Astrocyte of the spinal cord (primary cell): ENCODE measurements around the gene SMNDC1.
A peak's percentile ranks its signal among the peaks of the same experiment; 100 is the strongest.

Experiments used
- DNase-seq: peaks from one replicate; pipeline ENCODE4 v3.0.0; 2011; ENCODE audit warnings: low read depth, low spot score
- H3K4me3 ChIP-seq: 2 replicates; pipeline ENCODE4 v1.5.1; 2011; ENCODE audit warnings: low read depth, mild to moderate bottlenecking, low read length, moderate library complexity
- CTCF ChIP-seq: IDR thresholded peaks from 2 replicates; pipeline ENCODE4 v1.5.1; 2012; ENCODE audit warnings: low read depth, mild to moderate bottlenecking, low read length, inconsistent platforms
- in situ Hi-C: cut with HindIII; loops from 2 replicates; pipeline ENCODE4 v1.10.0; 2017; ENCODE audit warnings: low sequenced_read_pairs

The SMNDC1 gene

GRCh38 chr10:110269374-110270318 lies 35.1 kb downstream of the SMNDC1 start:
- in situ Hi-C loops = no loop called here
- no peak overlapping the region for H3K4me3 ChIP-seq
- TF ChIP-seq CTCF = no peak
- DNase-seq = peak; percentile 63

- no peak for TF ChIP-seq CTCF
- H3K4me3 ChIP-seq = no peak overlapping the region
- DNase-seq = no peak
- in situ Hi-C loops = no loop called here
Measured at GRCh38 chr10:110268971-110269370, 35.7 kb downstream of the SMNDC1 start.

- in situ Hi-C loops = no loop called here
- H3K4me3 ChIP-seq = no peak overlapping the region
- DNase-seq = no peak
- no peak for TF ChIP-seq CTCF
Measured at GRCh38 chr10:110268442-110268841, 36.3 kb downstream of the SMNDC1 start.

- no peak for TF ChIP-seq CTCF
- DNase-seq = no peak
- in situ Hi-C loops = no loop called here
- H3K4me3 ChIP-seq = no peak overlapping the region
Measured at GRCh38 chr10:110267276-110267675, 37.4 kb downstream of the SMNDC1 start.

- no peak for DNase-seq
- TF ChIP-seq CTCF = no peak
- in situ Hi-C loops = no loop called here
- H3K4me3 ChIP-seq = no peak overlapping the region
Measured at GRCh38 chr10:110265573-110266193, 39.0 kb downstream of the SMNDC1 start.

GRCh38 chr10:110263164-110263563 lies 41.6 kb downstream of the SMNDC1 start:
- no peak for TF ChIP-seq CTCF
- no peak overlapping the region for H3K4me3 ChIP-seq
- in situ Hi-C loops = no loop called here
- no peak for DNase-seq
